H1 (cell line): ENCODE results near the gene INPP5A. TPM values are rescaled to one million over a fixed set of nuclear protein-coding genes. Genes with fewer than 3 reads are reported as not detected.

ENCODE experiments used
- EP300 ChIP-seq, 2 experiments: IDR thresholded peaks; 1 replicate in 1 of 2; 2 replicates in 1 of 2; pipeline ENCODE4 v1.6.1; 2011 to 2012; ENCODE audit warnings: low read depth in 2 of 2, low read length in 2 of 2, mild to moderate bottlenecking in 2 of 2, borderline replicate concordance in 1 of 2, inconsistent platforms in 1 of 2, moderate library complexity in 1 of 2
- EZH2 ChIP-seq: fragments of 200-600 bp; sonication (generic); IDR thresholded peaks from 2 replicates; pipeline ENCODE4 v1.7.1; 2012; ENCODE audit warnings: low read depth, mild to moderate bottlenecking, moderate library complexity, low read length, inconsistent platforms; ENCODE audit not compliant: severe bottlenecking
- GABPA ChIP-seq: IDR thresholded peaks from 2 replicates; pipeline ENCODE4 v1.6.1; 2011; ENCODE audit warnings: mild to moderate bottlenecking, low read length, moderate library complexity, borderline replicate concordance; ENCODE audit not compliant: insufficient read depth
- SIN3A ChIP-seq, 2 experiments: IDR thresholded peaks in 1 of 2; conservative IDR thresholded peaks in 1 of 2; 2 replicates each; pipeline ENCODE4 v1.6.1; 2011 to 2012; ENCODE audit warnings: low read length in 2 of 2, improper control_type of control experiment in 1 of 2, low read depth in 1 of 2, mild to moderate bottlenecking in 1 of 2
- SP2 ChIP-seq: IDR thresholded peaks from 2 replicates; pipeline ENCODE4 v1.6.1; 2012; ENCODE audit warnings: mild to moderate bottlenecking, low read length, inconsistent platforms
- polyA plus RNA-seq, 7 experiments: library from polyadenylated mRNA; depleted of rRNA in 3 of 7; stranded (reverse) in 5 of 7; unstranded in 2 of 7; fragments of >200 nt in 5 of 7; fragments of 200-250 nt in 2 of 7; gene quantifications; 1 replicate in 5 of 7; 2 replicates in 1 of 7; 4 replicates in 1 of 7; pipeline versions ENCODE4 v1.2.1 to v1.2.3, GENCODE V29; 2011 to 2013; ENCODE audit warnings: missing spikeins in 2 of 7, mixed read lengths in 2 of 7
- total RNA-seq: library from RNA; stranded (reverse); fragmentation: NEBNext Ultra II Directional; extraction: Animal tissue kit (Norgen Biotek cat#: 25700); gene quantifications from 2 replicates; pipeline ENCODE4 v1.2.1, GENCODE V29; 2021
- TF ChIP-seq, protein P1 (sequence below): IDR thresholded peaks from 2 replicates; pipeline ENCODE4 v1.6.1; 2012; ENCODE audit warnings: inconsistent platforms

INPP5A gene
- total and polyA plus RNA-seq, 2 of the 8 experiments (the other 6 are each of a cell fraction or from before 2014, with no cell fraction given), result 19.7 to 27.5 TPM

DNA sequence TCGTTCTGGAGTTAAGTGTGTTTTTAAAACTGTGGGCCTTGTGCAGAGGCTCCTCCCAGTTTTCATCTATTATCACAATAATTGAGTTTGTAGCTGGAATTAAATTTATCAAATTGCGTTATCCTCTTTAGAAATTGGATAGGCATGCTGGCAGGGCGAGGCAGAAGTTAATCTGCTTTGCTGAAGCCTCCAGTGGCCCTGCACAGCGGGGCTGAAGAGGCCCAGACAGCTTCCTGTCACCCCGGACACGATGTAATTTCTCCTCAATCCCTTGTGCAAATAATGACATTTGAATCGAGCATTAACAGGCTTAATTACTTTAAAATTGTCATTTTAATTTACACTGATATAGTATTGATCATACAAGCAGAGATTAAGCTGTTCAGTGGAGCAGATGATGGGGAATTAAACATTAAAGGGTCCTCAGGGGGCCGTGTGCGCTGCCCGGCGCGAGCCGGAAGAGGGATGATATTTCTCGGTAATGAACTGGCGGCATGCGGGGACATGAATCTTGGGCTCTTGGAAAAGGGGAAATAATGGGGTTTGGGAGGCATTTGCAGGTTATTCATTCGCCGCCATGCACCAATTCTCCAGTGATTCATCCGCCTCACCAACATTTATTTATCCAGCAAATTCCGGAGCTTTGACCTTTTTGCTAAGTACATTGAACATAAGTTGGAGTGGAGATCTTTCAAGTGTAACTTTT lies 129.9 kb downstream of the INPP5A start (continued):
- TF ChIP-seq EP300 (IDR thresholded peaks at IDR 0.05; ENCODE audit: borderline replicate concordance in 1 of 2, low read depth in 2 of 2, low read length in 2 of 2) (no peak), SIN3A (conservative IDR thresholded peaks at IDR 0.05 in 1 of 2, IDR thresholded peaks at IDR 0.05 in 1 of 2; ENCODE audit: low read depth in 1 of 2, low read length in 2 of 2) (no peak), SP2 (no peak), EZH2 (no peak), GABPA (no peak)
- TF ChIP-seq, protein P1, sequence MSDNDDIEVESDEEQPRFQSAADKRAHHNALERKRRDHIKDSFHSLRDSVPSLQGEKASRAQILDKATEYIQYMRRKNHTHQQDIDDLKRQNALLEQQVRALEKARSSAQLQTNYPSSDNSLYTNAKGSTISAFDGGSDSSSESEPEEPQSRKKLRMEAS, result no peak
